HepG2 (cell line): ENCODE results near the gene KBTBD13. TPM values are rescaled to one million over a fixed set of nuclear protein-coding genes. Genes with fewer than 3 reads are reported as not detected.

Experiments
- BRCA1 ChIP-seq: sonication (generic); formaldehyde crosslinking; IDR thresholded peaks from 2 replicates; pipeline ENCODE4 v1.4.0; 2020; ENCODE audit warnings: missing genetic modification reagents
- DMAP1 ChIP-seq: IDR thresholded peaks from 2 replicates; pipeline ENCODE4 v1.6.1; 2016
- ESRRA ChIP-seq: sonication (generic); formaldehyde crosslinking; IDR thresholded peaks from 2 replicates; pipeline ENCODE4 v1.5.1; 2020; ENCODE audit warnings: mild to moderate bottlenecking, low read depth, missing genetic modification reagents
- FOXJ3 ChIP-seq: sonication (generic); formaldehyde crosslinking; IDR thresholded peaks from 2 replicates; pipeline ENCODE4 v1.4.0; 2020; ENCODE audit warnings: missing genetic modification reagents, mild to moderate bottlenecking, borderline replicate concordance
- GLMP ChIP-seq: sonication (generic); formaldehyde crosslinking; IDR thresholded peaks from 2 replicates; pipeline ENCODE4 v1.9.0; 2021; ENCODE audit warnings: missing genetic modification reagents, mild to moderate bottlenecking, borderline replicate concordance
- HNRNPUL1 ChIP-seq: fragments of 200-400 bp; formaldehyde crosslinking; IDR thresholded peaks from 2 replicates; pipeline ENCODE4 v1.6.1; 2017; ENCODE audit warnings: low read depth, mild to moderate bottlenecking, low read length, moderate library complexity
- JDP2 ChIP-seq: sonication (generic); formaldehyde crosslinking; IDR thresholded peaks from 2 replicates; pipeline ENCODE4 v1.8.1; 2022; ENCODE audit warnings: missing genetic modification reagents, borderline replicate concordance
- NCOA1 ChIP-seq: sonication (generic); formaldehyde crosslinking; IDR thresholded peaks from 2 replicates; pipeline ENCODE4 v1.9.0; 2021; ENCODE audit warnings: missing genetic modification reagents
- SPEN ChIP-seq: sonication (generic); formaldehyde crosslinking; IDR thresholded peaks from 2 replicates; pipeline ENCODE4 v1.5.1; 2020; ENCODE audit warnings: low read depth, mild to moderate bottlenecking, missing genetic modification reagents
- TEAD3 ChIP-seq: optimal IDR thresholded peaks from 2 replicates; pipeline ENCODE3; 2016; ENCODE audit warnings: borderline replicate concordance
- U2AF2 ChIP-seq: fragments of 200-400 bp; formaldehyde crosslinking; IDR thresholded peaks from 2 replicates; pipeline ENCODE4 v1.6.1; 2017; ENCODE audit warnings: low read depth, mild to moderate bottlenecking, low read length
- ZBTB8A ChIP-seq: sonication (generic); formaldehyde crosslinking; IDR thresholded peaks from 2 replicates; pipeline ENCODE4 v1.4.0; 2020; ENCODE audit warnings: mild to moderate bottlenecking, low read depth, missing genetic modification reagents, borderline replicate concordance
- ZFP36 ChIP-seq: fragments of 150-350 bp; IDR thresholded peaks from 2 replicates; pipeline ENCODE4 v1.6.1; 2018; ENCODE audit warnings: borderline replicate concordance, low read length, low read depth; ENCODE audit not compliant: partially characterized antibody
- ZFP62 ChIP-seq: sonication (generic); formaldehyde crosslinking; IDR thresholded peaks from 2 replicates; pipeline ENCODE4 v1.4.0; 2020; ENCODE audit warnings: missing genetic modification reagents
- ZNF10 ChIP-seq: sonication (generic); formaldehyde crosslinking; IDR thresholded peaks from 2 replicates; pipeline ENCODE4 v1.4.0; 2020; ENCODE audit warnings: mild to moderate bottlenecking, low read depth, missing genetic modification reagents, borderline replicate concordance
- ZNF124 ChIP-seq: sonication (generic); formaldehyde crosslinking; IDR thresholded peaks from 2 replicates; pipeline ENCODE4 v1.4.0; 2020; ENCODE audit warnings: missing genetic modification reagents
- ZNF18 ChIP-seq: sonication (generic); formaldehyde crosslinking; IDR thresholded peaks from 2 replicates; pipeline ENCODE4 v1.8.0; 2022; ENCODE audit warnings: mild to moderate bottlenecking, missing genetic modification reagents; ENCODE audit not compliant: insufficient replicate concordance
- ZNF24 ChIP-seq: fragments of 450-650 bp; IDR thresholded peaks from 2 replicates; pipeline ENCODE4 v1.6.1; 2017; ENCODE audit warnings: antibody characterized with exemption, mild to moderate bottlenecking
- ZNF34 ChIP-seq: sonication (generic); formaldehyde crosslinking; IDR thresholded peaks from 2 replicates; pipeline ENCODE4 v1.4.0; 2020; ENCODE audit warnings: mild to moderate bottlenecking, missing genetic modification reagents, borderline replicate concordance
- ZNF441 ChIP-seq: sonication (generic); formaldehyde crosslinking; IDR thresholded peaks from 2 replicates; pipeline ENCODE4 v1.7.0; 2021; ENCODE audit warnings: missing genetic modification reagents, borderline replicate concordance
- ZNF503 ChIP-seq: sonication (generic); formaldehyde crosslinking; IDR thresholded peaks from 2 replicates; pipeline ENCODE4 v1.4.0; 2020; ENCODE audit warnings: missing genetic modification reagents
- polyA plus RNA-seq, 8 experiments: library from polyadenylated mRNA; depleted of rRNA in 3 of 8; stranded (reverse) in 7 of 8; unstranded in 1 of 8; fragments of >200 nt; fragmentation: Illumina TruSeq in 4 of 8; extraction: Trizol in 4 of 8; gene quantifications; 2 replicates each; pipeline versions ENCODE4 v1.2.1 to v1.2.3, GENCODE V29; 2011 to 2016; ENCODE audit warnings: low read depth in 4 of 8, missing spikeins in 1 of 8, mixed read lengths in 1 of 8; ENCODE audit not compliant: insufficient read depth in 1 of 8
- total RNA-seq, 5 experiments: library from RNA; depleted of rRNA; stranded (reverse); fragments of >200 nt; fragmentation: Illumina TruSeq; extraction: Trizol; gene quantifications; 2 replicates each; pipeline ENCODE4 v1.2.3, GENCODE V29; 2016; ENCODE audit warnings: low read depth in 1 of 5
- TF ChIP-seq, protein P1 (sequence below): sonication (generic); formaldehyde crosslinking; IDR thresholded peaks from 2 replicates; pipeline ENCODE4 v1.5.0; 2020; ENCODE audit warnings: missing genetic modification reagents, mild to moderate bottlenecking, borderline replicate concordance
- TF ChIP-seq, protein P2 (sequence below): IDR thresholded peaks from 2 replicates; pipeline ENCODE4 v1.6.1; 2012; ENCODE audit warnings: low read depth, low read length, improper control_type of control experiment

The KBTBD13 gene
- total and polyA plus RNA-seq, 2 of the 13 experiments (the other 11 are each of a cell fraction or from before 2014, with no cell fraction given), result not detected

DNA sequence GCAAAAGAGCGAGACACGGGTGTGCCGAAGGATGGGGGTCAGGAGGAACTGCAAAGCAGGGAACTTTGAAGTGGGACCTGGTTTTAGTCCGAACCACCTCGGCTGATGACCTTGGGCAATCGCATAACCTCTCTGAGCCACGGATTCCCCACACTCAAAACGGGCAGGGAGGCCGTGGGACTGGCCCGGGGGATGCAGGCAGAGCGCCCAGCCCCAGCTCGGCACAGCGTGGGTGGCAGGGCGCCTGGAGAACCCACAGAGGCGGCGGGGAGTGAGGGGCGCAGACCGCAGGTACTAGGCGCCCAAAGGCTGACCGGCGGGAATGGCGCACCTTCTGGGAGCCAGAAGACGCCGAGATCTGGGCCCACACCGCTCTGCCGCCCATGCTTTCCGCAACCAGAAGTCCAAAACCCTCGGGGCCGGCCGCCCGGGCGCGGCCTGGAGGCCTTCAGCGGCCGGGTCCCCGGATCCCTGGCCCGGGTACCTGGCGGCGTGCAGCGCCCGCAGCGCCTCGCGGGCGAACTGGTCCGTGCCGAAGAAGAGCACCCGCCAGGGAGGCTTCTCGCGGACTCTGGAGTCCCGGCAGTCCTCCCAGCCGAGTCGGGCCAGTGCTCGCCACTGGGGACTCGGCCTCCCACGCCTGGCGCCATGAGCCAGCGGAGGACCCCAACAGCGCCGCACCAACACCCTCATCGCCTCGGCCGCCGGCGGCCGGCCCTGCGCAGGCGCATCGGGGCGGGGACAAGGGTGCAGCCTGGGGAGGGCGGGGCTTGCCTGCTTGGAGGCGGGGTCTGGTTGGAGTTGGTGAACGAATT, 47.4 kb upstream of the KBTBD13 start, which contains the start of gene MTFMT (continued):
- TF ChIP-seq, protein P1, sequence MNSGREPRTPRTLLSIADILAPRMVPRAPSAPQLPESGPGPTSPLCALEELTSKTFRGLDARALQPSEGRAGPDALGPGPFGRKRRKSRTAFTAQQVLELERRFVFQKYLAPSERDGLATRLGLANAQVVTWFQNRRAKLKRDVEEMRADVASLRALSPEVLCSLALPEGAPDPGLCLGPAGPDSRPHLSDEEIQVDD (CRISPR knock-in tag), result no peak
- TF ChIP-seq FOXJ3 (CRISPR knock-in tag), result no peak
- TF ChIP-seq ZNF124, result no peak
- no peak for TF ChIP-seq NCOA1
- TF ChIP-seq ZNF503 (CRISPR knock-in tag), result peak; percentile 55; the same call in 1 of the 2 replicates
- no peak for TF ChIP-seq U2AF2
- TF ChIP-seq DMAP1 (CRISPR knock-in tag), result no peak
- TF ChIP-seq ZNF10 (CRISPR knock-in tag), result no peak
- TF ChIP-seq, protein P2, sequence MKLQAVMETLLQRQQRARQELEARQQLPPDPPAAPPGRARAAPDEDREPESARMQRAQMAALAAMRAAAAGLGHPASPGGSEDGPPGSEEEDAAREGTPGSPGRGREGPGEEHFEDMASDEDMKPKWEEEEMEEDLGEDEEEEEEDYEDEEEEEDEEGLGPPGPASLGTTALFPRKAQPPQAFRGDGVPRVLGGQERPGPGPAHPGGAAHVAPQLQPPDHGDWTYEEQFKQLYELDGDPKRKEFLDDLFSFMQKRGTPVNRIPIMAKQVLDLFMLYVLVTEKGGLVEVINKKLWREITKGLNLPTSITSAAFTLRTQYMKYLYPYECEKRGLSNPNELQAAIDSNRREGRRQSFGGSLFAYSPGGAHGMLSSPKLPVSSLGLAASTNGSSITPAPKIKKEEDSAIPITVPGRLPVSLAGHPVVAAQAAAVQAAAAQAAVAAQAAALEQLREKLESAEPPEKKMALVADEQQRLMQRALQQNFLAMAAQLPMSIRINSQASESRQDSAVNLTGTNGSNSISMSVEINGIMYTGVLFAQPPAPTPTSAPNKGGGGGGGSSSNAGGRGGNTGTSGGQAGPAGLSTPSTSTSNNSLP, result no peak
- TF ChIP-seq ZNF24, result no peak
- no peak for TF ChIP-seq ZNF441 (CRISPR knock-in tag)
- TF ChIP-seq GLMP (CRISPR knock-in tag), result no peak
- TF ChIP-seq ZNF18 (CRISPR knock-in tag), result no peak
- TF ChIP-seq ESRRA, result peak; percentile 19; the same call in 1 of the 2 replicates
- no peak for TF ChIP-seq ZNF34
- TF ChIP-seq HNRNPUL1, result no peak
- TF ChIP-seq TEAD3 (CRISPR knock-in tag), result no peak
- peak; percentile 60; the same call in 1 of the 2 replicates for TF ChIP-seq SPEN (CRISPR knock-in tag)
- TF ChIP-seq ZFP36, result no peak
- peak; percentile 54; the same call in 1 of the 2 replicates for TF ChIP-seq BRCA1
- no peak for TF ChIP-seq JDP2
- TF ChIP-seq ZFP62, result no peak
- no peak for TF ChIP-seq ZBTB8A (CRISPR knock-in tag)
